KOPT-K1 (cell line): ENCODE data around the gene SLCO1B1.

ENCODE experiments used
- H3K27ac ChIP-seq: fragments of 200-600 bp; sonication (generic); 2 replicates; pipeline ENCODE4 v1.5.1; 2016; ENCODE audit warnings: antibody characterized with exemption, mild to moderate bottlenecking, low read depth, low read length; ENCODE audit not compliant: poor library complexity, severe bottlenecking
- H3K36me3 ChIP-seq: fragments of 200-600 bp; sonication (generic); 2 replicates; pipeline ENCODE4 v1.5.1; 2017; ENCODE audit warnings: antibody characterized with exemption, mild to moderate bottlenecking, low read length, moderate library complexity; ENCODE audit not compliant: insufficient read depth
- H3K9me3 ChIP-seq: fragments of 200-600 bp; sonication (generic); 2 replicates; pipeline ENCODE4 v1.5.1; 2017; ENCODE audit warnings: antibody characterized with exemption, low read length, mild to moderate bottlenecking; ENCODE audit not compliant: insufficient read depth, poor library complexity, severe bottlenecking

Gene SLCO1B1

DNA sequence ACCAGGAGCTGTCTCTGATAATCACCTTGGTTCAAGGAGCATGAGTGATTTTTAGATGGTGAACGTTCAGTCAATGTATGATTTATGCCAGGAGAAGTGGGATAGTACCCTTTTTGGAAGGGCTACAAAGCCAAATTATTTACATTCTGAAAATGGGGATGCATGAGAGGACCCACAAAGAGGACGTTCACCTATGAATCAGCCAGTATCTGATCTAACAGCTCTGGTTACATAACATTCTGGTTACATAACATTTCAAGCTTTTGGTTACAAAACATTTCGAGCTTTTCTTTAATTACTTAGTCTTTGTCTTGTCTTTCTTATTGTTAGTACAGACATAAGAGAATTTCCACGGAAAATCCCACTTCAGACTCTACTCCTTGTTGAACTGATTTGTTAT lies 134.9 kb downstream of the SLCO1B1 start:
- Histone ChIP-seq H3K36me3 (no peaks in the 10 kb centered on the region), H3K27ac (no peak overlapping the region), H3K9me3 (no peaks in the 10 kb centered on the region)

DNA sequence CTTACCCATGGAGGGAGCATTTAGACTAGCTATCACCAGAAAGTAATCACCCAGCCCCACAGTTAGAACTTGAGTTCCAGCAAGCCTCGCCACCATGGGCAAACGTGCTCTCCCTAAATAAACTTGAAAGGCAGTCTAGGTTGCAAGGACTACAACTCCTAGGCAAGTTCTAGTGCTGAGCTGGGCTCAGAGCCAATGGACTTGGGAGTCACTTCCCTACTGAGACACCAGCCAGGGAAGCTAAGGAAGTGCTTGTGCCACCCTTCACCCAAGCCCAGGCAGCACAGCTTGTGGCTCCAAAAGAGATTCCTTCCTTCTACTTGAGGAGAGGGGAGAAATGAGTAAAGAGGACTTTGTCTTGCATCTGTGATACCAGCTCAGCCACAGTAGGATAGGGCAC lies 145.8 kb downstream of the SLCO1B1 start:
- Histone ChIP-seq H3K36me3 (no peaks in the 10 kb centered on the region), H3K9me3 (no peaks in the 10 kb centered on the region), H3K27ac (no peak overlapping the region)
